Measurements from ENCODE around the gene PPP1R3D. TPM values are rescaled to one million over a fixed set of nuclear protein-coding genes. Genes with fewer than 3 reads are reported as not detected.

PPP1R3D gene
- total and polyA plus RNA-seq, 2 of the 8 experiments (the other 6 are each of a cell fraction or from before 2014, with no cell fraction given): 1.4 to 3.9 TPM

DNA sequence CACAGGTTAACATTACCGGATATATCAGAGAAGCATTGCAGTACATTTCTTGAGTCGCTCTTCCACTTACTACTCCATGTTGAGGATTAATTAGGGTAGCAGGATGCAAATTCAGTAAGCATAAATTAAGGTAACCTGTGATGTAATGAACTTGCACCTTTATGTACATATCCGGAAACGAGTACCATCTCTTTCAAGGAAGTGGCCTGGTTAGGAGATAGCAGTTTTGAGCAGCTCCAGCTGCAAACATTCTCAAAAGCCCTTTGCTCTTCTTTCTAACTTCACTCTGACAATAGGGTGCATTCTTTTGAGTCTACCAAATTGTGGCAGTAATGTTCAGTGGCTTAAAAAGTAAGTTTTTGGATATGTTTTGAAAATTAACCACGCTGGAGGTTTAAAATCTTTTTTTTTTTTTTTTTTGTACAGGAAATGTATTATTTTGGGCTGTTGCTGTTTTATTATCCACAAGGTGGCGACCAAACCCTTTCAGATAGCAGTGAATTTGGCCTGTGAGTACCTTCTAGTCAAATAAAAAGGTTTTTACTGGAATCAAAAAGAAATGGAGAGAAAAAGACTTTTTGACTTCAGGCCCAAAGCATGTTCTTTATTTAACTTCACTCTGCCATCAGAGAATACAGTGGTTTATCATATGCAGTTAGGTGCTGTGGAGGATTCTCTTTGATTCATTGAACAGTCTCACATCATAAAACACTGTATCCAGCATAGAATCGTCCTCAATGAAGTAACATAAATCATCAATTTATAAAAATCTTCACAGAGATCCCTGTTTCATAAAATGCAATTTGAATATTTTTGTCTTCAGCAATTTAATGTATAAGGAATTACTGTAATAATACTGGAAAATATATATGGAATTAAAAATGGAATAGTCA lies 9.0 kb upstream of the PPP1R3D start:
- Histone ChIP-seq H2AFZ (ENCODE audit: low read length) (no peak overlapping the region), H3K23me2 (ENCODE audit: low read depth, low read length) (no peaks in the 10 kb centered on the region), H2BK20ac (ENCODE audit: low read length) (no peak overlapping the region), H3K23ac (ENCODE audit: insufficient read length) (no peak overlapping the region), H3K4me1 (replicated peaks in 1 of 4; ENCODE audit: control insufficient read depth in 3 of 4, insufficient read depth in 4 of 4, low read length in 3 of 4) (peaks cover 0 to 2% (median 0%) of the 10 kb centered on the region in 4 experiments; a peak in 1 of 7 replicates), H4K8ac (ENCODE audit: extremely low read depth, insufficient read depth, low read length) (no peak overlapping the region), H3K4me2 (ENCODE audit: insufficient read depth in 1 of 2, low read depth in 2 of 2, low read length in 2 of 2) (no peak overlapping the region), H2BK5ac (ENCODE audit: low read depth, low read length) (no peak overlapping the region), H3K14ac (ENCODE audit: insufficient read length) (no peak overlapping the region), H4K5ac (ENCODE audit: insufficient read length, low read depth, low read length) (no peak overlapping the region), H3K27ac (ENCODE audit: low read depth, low read length) (no peak overlapping the region), H3K27me3 (replicated peaks in 1 of 4; ENCODE audit: control insufficient read depth in 3 of 4, extremely low read depth in 1 of 4, insufficient read depth in 3 of 4, low read length in 3 of 4) (no peaks in the 10 kb centered on the region), H3K79me2 (ENCODE audit: control insufficient read depth in 1 of 2, insufficient read depth in 2 of 2, low read length in 2 of 2) (0 out of 4 replicates have a peak, but pooled peaks cover 0 to 3% of the 10 kb centered on the region in 2 experiments), H2BK15ac (ENCODE audit: low read length) (no peak overlapping the region), H4K91ac (replicated peaks; ENCODE audit: insufficient read length, low read length) (no peak overlapping the region), H3K79me1 (ENCODE audit: low read depth, low read length) (no peaks in the 10 kb centered on the region), H3K56ac (replicated peaks; ENCODE audit: insufficient read length, low read depth, low read length) (no peak overlapping the region), H3K36me3 (ENCODE audit: control insufficient read depth in 2 of 4, insufficient read depth in 4 of 4, low read length in 3 of 4) (peaks cover 0 to 7% (median 1%) of the 10 kb centered on the region in 4 experiments; a peak in 3 of 8 replicates), H2BK120ac (replicated peaks; ENCODE audit: low read depth, low read length) (no peak overlapping the region), H2AK5ac (ENCODE audit: low read depth, low read length) (no peak overlapping the region), H2BK12ac (ENCODE audit: low read depth, low read length) (no peak overlapping the region), H3K9ac (replicated peaks in 1 of 4; ENCODE audit: extremely low read depth in 1 of 4, low read depth in 3 of 4, low read length in 3 of 4) (no peak overlapping the region; a peak in 1 of 7 replicates), H3K4me3 (ENCODE audit: extremely low read depth in 1 of 4, insufficient read depth in 2 of 4, low read depth in 3 of 4, low read length in 4 of 4) (no peak overlapping the region), H4K20me1 (replicated peaks in 1 of 2; ENCODE audit: control insufficient read depth in 1 of 2, insufficient read depth in 2 of 2, low read length in 2 of 2) (peaks cover 0 to 2% of the 10 kb centered on the region in 2 experiments), H3K18ac (ENCODE audit: extremely low read depth, low read length) (no peak overlapping the region), H3K4ac (replicated peaks; ENCODE audit: insufficient read length, low read depth, low read length) (no peak overlapping the region), H3K9me3 (ENCODE audit: insufficient read depth in 2 of 2, low read depth in 1 of 2, low read length in 1 of 2) (no peaks in the 10 kb centered on the region)
- CTCF ChIA-PET (ENCODE audit: partially characterized antibody): interaction anchor here (0.6 to 2.5 kb wide), 15 partner anchors 9 to 516 kb away, joined by 3 to 14 read pairs (median 5); partner anchors contain the start of genes CDH26, FAM217B and PPP1R3D
- FAIRE-seq: no peak
- no peak for DNase-seq (ENCODE audit: low read depth in 1 of 2, low spot score in 2 of 2)
- TF ChIP-seq, protein P1, sequence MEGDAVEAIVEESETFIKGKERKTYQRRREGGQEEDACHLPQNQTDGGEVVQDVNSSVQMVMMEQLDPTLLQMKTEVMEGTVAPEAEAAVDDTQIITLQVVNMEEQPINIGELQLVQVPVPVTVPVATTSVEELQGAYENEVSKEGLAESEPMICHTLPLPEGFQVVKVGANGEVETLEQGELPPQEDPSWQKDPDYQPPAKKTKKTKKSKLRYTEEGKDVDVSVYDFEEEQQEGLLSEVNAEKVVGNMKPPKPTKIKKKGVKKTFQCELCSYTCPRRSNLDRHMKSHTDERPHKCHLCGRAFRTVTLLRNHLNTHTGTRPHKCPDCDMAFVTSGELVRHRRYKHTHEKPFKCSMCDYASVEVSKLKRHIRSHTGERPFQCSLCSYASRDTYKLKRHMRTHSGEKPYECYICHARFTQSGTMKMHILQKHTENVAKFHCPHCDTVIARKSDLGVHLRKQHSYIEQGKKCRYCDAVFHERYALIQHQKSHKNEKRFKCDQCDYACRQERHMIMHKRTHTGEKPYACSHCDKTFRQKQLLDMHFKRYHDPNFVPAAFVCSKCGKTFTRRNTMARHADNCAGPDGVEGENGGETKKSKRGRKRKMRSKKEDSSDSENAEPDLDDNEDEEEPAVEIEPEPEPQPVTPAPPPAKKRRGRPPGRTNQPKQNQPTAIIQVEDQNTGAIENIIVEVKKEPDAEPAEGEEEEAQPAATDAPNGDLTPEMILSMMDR (IDR thresholded peaks at IDR 0.05; ENCODE audit: control extremely low read depth in 1 of 3, insufficient read depth in 1 of 3, low read depth in 1 of 3, low read length in 3 of 3): peak in 2 of 3 experiments; percentile 35 to 42; a peak in 2 of 4 replicates
- TF ChIP-seq CEBPB (IDR thresholded peaks at IDR 0.05; ENCODE audit: low read depth, low read length): no peak
- peak; percentile 68 to 71 for TF ChIP-seq RAD21 (IDR thresholded peaks at IDR 0.05 in 1 of 2, conservative IDR thresholded peaks at IDR 0.05 in 1 of 2; ENCODE audit: low read depth in 2 of 2, low read length in 2 of 2)
- POLR2A ChIA-PET (ENCODE audit: partially characterized antibody): interaction anchor here (0.7 to 1.4 kb wide), 3 partner anchors 9 to 434 kb away, joined by 3 read pairs; partner anchors contain the start of genes FAM217B and PPP1R3D
- 74% methylated on average over 7 of the region's 7 CpGs; no CpG with 5 or more reads in 1 of the 2 experiments for WGBS, 2 experiments (ENCODE audit: extremely low coverage in 1 of 2, insufficient coverage in 1 of 2, insufficient read length in 1 of 2, insufficient replicate concordance in 2 of 2, low coverage in 1 of 2, low lambda C conversion rate in 2 of 2, missing lambda C conversion rate in 1 of 2)

All from H1 (cell line).